ENCODE results near the gene PPP1CC. TPM values are rescaled to one million over a fixed set of nuclear protein-coding genes. Genes with fewer than 3 reads are reported as not detected.

PPP1CC gene
- total RNA-seq, 4 donors from 2014 or later = 103 to 135 (median 126) TPM

GRCh38 chr12:110756611-110757010 lies 13.9 kb upstream of the PPP1CC start:
- H3K27ac ChIP-seq = no peak overlapping the region
- H3K9me3 ChIP-seq = no peaks in the 10 kb centered on the region
- ATAC-seq = no peak
- H3K4me1 ChIP-seq = peaks cover 0 to 9% (median 0%) of the 10 kb centered on the region in 3 donors
- no peak overlapping the region for H3K4me3 ChIP-seq
- WGBS, 2 donors (ENCODE audit: low coverage in 1 of 2) = 78 to 80% methylated on average over 1 of the region's 1 CpG
- TF ChIP-seq CTCF (IDR thresholded peaks at IDR 0.05) (no peak), POLR2A (IDR thresholded peaks at IDR 0.05) (no peak), EP300 (IDR thresholded peaks at IDR 0.05) (no peak), POLR2AphosphoS5 (IDR thresholded peaks at IDR 0.05) (no peak)
- no peaks in the 10 kb centered on the region for H3K27me3 ChIP-seq
- H3K36me3 ChIP-seq = no peaks in the 10 kb centered on the region

- TF ChIP-seq POLR2A (IDR thresholded peaks at IDR 0.05) = no peak
- no peak for TF ChIP-seq EP300 (IDR thresholded peaks at IDR 0.05)
- no peak for TF ChIP-seq CTCF (IDR thresholded peaks at IDR 0.05)
- TF ChIP-seq POLR2AphosphoS5 (IDR thresholded peaks at IDR 0.05) = no peak
- Histone ChIP-seq H3K27me3 (no peaks in the 10 kb centered on the region), H3K9me3 (no peaks in the 10 kb centered on the region), H3K27ac (no peak overlapping the region), H3K4me3 (no peak overlapping the region), H3K36me3 (no peaks in the 10 kb centered on the region), H3K4me1 (peaks cover 0 to 9% (median 0%) of the 10 kb centered on the region in 3 donors)
- ATAC-seq = peak; percentile 39
- 59 to 77% methylated on average over 3 of the region's 3 CpGs for WGBS, 2 donors (ENCODE audit: low coverage in 1 of 2)
Measured at GRCh38 chr12:110754101-110754793, 11.6 kb upstream of the PPP1CC start.

GRCh38 chr12:110750784-110751461 lies 8.2 kb upstream of the PPP1CC start:
- H3K4me1 ChIP-seq = peaks cover 0 to 9% (median 0%) of the 10 kb centered on the region in 3 donors
- TF ChIP-seq EP300 (IDR thresholded peaks at IDR 0.05) (no peak), CTCF (IDR thresholded peaks at IDR 0.05) (no peak), POLR2AphosphoS5 (IDR thresholded peaks at IDR 0.05) (peak; percentile 13), POLR2A (IDR thresholded peaks at IDR 0.05) (no peak)
- 78 to 100% methylated on average over 2 to 12 of the region's 13 CpGs for WGBS, 2 donors (ENCODE audit: low coverage in 1 of 2)
- no peaks in the 10 kb centered on the region for H3K36me3 ChIP-seq
- no peak overlapping the region for H3K4me3 ChIP-seq
- H3K27me3 ChIP-seq = no peaks in the 10 kb centered on the region
- peak; percentile 83 for ATAC-seq
- H3K9me3 ChIP-seq = no peaks in the 10 kb centered on the region
- peak overlapping the region in 3 of 4 donors; percentile 41 to 61 (median 52) for H3K27ac ChIP-seq

- Histone ChIP-seq H3K4me3 (no peak overlapping the region), H3K27me3 (no peaks in the 10 kb centered on the region), H3K36me3 (no peaks in the 10 kb centered on the region), H3K9me3 (no peaks in the 10 kb centered on the region), H3K27ac (no peak overlapping the region), H3K4me1 (peaks cover 0 to 29% (median 9%) of the 10 kb centered on the region in 3 donors)
- 87 to 100% methylated on average over 2 to 6 of the region's 6 CpGs for WGBS, 2 donors (ENCODE audit: low coverage in 1 of 2)
- no peak for ATAC-seq
- TF ChIP-seq EP300 (IDR thresholded peaks at IDR 0.05) (no peak), POLR2A (IDR thresholded peaks at IDR 0.05) (no peak), POLR2AphosphoS5 (IDR thresholded peaks at IDR 0.05) (no peak), CTCF (IDR thresholded peaks at IDR 0.05) (no peak)
Measured at GRCh38 chr12:110746550-110746949, 3.9 kb upstream of the PPP1CC start.
